GM18909 (cell line): ENCODE results near the gene ATP5F1D.

Experiments
- ATAC-seq: cut with Tn5 transposase; IDR thresholded peaks from one replicate; pipeline ENCODE4 v1.9.1; 2021; ENCODE audit warnings: mild to moderate bottlenecking; ENCODE audit not compliant: unreplicated experiment, poor library complexity

Gene ATP5F1D

DNA sequence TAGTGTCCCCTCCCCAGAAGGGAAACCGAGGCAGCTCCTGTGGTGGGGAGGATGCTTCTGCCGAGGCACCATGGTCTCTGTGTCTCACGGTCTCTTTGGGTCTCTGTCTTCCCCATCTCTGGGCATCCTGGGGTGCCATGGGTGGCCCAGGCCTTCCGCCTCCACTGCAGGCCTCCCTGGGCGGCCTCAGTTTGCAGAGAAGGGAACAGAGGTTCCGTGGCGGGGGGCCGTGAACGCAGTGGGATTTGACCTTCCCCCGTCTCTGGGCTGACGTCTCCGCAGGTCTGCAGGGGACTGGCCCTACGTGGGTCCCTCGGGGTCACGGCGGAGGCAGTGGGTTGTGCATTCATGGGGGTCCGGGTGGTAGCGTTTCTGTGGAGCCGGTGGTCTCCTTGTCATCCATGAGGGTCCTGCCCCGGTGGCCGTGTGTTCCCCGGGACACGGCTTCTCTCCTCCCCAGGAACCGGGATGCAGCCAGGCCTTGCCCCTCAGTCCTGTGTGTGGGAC is 48.7 kb downstream of the ATP5F1D start:
- no peak for ATAC-seq

DNA sequence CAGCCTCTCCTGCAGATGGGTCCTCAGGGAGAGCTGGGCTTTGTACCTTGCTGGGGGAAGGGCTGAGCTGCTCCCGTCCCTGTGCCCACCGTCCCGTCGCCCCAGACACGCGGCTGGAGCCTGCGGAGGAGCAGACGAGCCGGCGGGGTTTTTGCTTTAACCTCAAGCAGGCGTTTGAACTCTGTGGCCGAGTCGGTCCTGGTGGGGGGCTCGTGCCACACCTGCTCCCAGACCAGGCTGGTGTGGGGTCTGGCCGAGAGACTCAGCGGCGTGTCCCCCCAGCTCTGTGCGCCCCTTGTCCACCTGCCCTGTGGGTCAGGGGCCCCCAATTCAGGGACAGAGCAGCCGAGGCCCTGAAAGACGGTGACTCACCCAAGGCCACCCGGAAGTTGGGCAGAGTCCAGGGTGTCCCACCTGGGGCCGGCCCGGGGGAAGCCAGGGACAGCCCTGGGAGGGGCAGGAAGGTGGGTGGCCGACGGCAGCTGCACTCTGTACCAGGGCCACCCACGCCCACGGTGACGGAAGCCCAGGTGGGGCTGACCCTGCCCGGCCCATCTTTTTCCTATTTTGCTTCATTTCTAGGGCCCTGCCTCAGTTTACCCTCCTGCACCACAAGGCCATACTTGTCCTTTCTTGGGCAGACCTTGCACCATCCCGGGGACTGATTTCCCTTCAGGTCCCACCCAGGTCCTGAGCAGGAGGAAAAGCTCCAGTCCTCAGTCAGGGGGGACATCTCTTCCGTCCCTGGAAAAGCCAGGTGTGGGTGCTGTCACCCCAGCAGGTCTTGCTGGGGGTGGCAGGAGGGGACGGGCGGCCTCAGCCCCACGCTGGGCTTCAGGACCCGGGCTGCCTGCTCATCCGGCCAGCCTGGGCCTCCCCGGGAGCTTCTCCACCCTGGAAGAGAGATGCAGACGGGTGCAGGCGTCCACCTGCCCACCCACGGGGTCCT is 49.4 kb downstream of the ATP5F1D start:
- ATAC-seq, result no peak

DNA sequence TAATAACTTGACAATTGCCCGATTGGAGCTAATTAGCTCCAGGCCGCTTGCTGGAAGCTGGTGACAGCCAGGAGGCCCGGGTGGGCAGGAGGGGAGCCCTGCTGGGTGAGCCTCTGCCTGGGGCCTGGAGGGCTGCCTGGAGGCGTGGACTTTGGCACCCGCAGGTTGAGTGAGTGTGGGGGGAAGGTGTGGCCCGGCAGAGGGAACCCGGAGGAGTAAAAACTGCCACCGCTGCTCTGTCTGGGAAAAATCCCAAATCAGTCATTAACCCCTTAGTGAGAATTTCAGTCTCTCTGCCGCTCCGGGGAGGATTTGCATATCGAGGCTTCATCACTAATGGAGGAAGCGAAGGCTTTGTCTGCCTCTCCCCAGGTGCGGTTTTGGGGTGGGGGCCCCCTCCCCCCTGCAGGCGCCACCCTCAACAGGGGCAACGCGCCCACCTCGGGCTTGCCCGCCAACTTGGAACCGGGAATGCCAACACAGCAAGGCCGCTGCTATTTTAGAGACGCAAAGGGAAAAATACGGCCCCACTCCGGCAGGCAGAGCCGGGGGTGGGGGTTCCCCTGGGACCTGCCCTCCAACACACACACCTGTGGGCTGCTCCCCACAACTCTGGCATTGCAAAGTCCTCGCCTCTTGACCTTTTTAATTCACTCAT is 50.3 kb downstream of the ATP5F1D start:
- ATAC-seq, result no peak

DNA sequence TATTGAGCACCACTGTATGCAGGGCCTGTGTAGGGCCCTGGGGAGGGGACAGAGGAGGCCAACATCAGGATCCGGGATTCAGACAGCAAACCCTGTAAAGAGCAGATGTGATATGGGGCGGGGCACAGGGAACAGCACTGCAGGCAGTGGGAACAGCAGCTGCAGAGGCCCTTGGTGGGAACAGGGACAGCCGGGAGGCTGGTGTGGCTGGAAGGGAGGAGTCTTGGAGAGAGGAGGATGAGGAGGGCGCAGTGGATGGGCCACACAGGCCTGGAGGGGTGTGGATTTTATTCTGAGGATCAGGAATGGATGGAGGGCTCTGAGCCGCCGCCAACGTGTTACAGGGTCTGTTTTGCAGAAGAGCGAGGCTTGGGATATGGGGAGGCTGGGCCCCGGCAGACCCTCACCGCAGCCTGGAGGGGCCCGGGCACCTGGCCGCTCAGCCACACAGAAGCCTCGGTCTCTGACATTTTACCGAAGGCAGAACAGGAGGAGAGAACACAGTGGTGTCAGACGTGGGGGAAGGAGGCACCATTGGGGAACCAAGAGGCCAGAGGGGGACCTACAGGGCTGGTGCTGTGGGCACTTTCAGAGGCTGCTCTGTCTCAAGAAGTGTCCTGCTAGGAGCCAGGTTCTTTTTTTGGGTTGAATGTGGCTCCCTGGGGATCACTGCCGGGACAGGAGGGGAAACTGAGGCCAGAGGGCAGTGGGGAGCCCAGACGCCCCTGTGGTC is 51.0 kb downstream of the ATP5F1D start:
- ATAC-seq, result no peak

DNA sequence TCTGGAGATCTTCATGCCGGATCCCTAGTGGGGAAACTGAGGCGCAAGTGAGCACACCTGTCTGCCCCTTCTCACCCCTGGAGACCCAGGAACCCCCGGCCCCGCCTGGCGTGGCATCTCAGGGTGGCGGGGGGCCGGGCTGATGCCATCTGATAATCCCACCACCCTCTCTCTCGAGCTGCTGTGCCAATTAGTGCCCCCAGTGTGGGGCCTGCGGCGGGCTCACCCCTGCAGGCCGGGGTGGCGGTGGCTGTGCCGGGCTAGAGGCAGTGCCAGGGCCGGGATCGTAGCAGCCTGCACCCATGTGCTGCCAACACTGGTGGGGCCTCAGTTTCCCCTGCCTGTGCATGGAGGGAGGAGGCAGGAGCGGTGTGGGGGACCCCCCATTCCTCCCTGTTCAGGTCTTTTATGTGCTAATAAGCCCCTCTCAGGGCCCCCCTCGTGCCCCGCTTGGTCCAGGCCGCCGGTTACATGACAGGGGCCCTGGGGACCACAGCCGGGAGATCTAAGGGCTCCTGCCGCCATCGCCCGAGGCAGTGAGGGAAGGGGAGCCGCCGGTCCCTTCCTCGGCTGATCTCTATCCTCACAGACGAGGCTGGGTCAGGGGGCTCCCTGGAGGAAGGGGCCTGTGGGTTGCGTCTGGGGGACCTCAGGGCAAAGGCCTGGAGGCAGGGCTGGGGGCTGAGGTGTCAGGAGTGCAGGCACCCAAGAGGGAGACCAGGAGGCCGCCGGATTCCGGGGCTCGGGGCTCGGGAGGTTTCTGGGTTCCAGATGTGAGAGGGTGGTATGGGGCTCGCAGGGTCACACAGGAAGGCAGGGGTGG is 52.4 kb downstream of the ATP5F1D start:
- no peak for ATAC-seq
